Mesenchymal stem cell (in vitro differentiated cells and primary cell): ENCODE results near the gene LDB1.
A peak's percentile ranks its signal among the peaks of the same experiment; 100 is the strongest.

Experiments
- DNase-seq: peaks from one replicate; pipeline ENCODE4 v3.0.0-alpha.2; 2013
- H2AFZ ChIP-seq: one replicate; pipeline ENCODE4 v1.6.1; 2013; ENCODE audit warnings: low read depth, mild to moderate bottlenecking, control low read depth, inconsistent platforms, low read length, moderate library complexity
- H2AK5ac ChIP-seq: 2 replicates; pipeline ENCODE4 v1.6.1; 2013; ENCODE audit warnings: low read length, moderate library complexity, mild to moderate bottlenecking, inconsistent platforms; ENCODE audit not compliant: severe bottlenecking
- H2BK120ac ChIP-seq: one replicate; pipeline ENCODE4 v1.6.1; 2013; ENCODE audit warnings: low read depth, mild to moderate bottlenecking, inconsistent platforms, low read length, moderate library complexity
- H2BK12ac ChIP-seq, 2 experiments: one replicate each; pipeline ENCODE4 v1.6.1; 2013; ENCODE audit warnings: inconsistent platforms in 2 of 2, low read length in 2 of 2, mild to moderate bottlenecking in 2 of 2, moderate library complexity in 2 of 2, control low read depth in 1 of 2
- H2BK15ac ChIP-seq: one replicate; pipeline ENCODE4 v1.6.1; 2013; ENCODE audit warnings: mild to moderate bottlenecking, low read depth, inconsistent platforms; ENCODE audit not compliant: poor library complexity, severe bottlenecking
- H2BK5ac ChIP-seq: 2 replicates; pipeline ENCODE4 v1.6.1; 2013; ENCODE audit warnings: low read depth, mild to moderate bottlenecking, low read length, control low read depth, inconsistent platforms; ENCODE audit not compliant: poor library complexity, severe bottlenecking
- H3K14ac ChIP-seq, 2 experiments: one replicate each; pipeline ENCODE4 v1.6.1; 2013; ENCODE audit warnings: inconsistent platforms in 2 of 2, low read length in 2 of 2, control low read depth in 1 of 2, mild to moderate bottlenecking in 1 of 2, moderate library complexity in 1 of 2
- H3K18ac ChIP-seq, 2 experiments: one replicate each; pipeline ENCODE4 v1.6.1; 2013; ENCODE audit warnings: inconsistent platforms in 2 of 2, low read length in 2 of 2, control low read depth in 1 of 2, low read depth in 1 of 2, mild to moderate bottlenecking in 1 of 2
- H3K23ac ChIP-seq, 2 experiments: one replicate each; pipeline ENCODE4 v1.6.1; 2013; ENCODE audit warnings: inconsistent platforms in 2 of 2, low read length in 2 of 2, mild to moderate bottlenecking in 2 of 2, moderate library complexity in 2 of 2, control low read depth in 1 of 2
- H3K27ac ChIP-seq: 2 replicates; pipeline ENCODE4 v1.5.1; 2013; ENCODE audit warnings: mild to moderate bottlenecking, moderate library complexity, low read length, control low read depth, inconsistent platforms; ENCODE audit not compliant: poor library complexity, severe bottlenecking
- H3K27me3 ChIP-seq, 2 experiments: 2 replicates each; pipeline versions ENCODE4 v1.6.1 to v1.7.0; 2013; ENCODE audit warnings: low read length in 2 of 2, mild to moderate bottlenecking in 2 of 2, moderate library complexity in 2 of 2, control low read depth in 1 of 2, inconsistent platforms in 1 of 2; ENCODE audit not compliant: control insufficient read depth in 1 of 2, insufficient read depth in 1 of 2
- H3K36me3 ChIP-seq, 2 experiments: 2 replicates each; pipeline versions ENCODE4 v1.6.1 to v1.7.0; 2013; ENCODE audit warnings: low read length in 2 of 2, control low read depth in 1 of 2, inconsistent platforms in 1 of 2, low read depth in 1 of 2, mild to moderate bottlenecking in 1 of 2; ENCODE audit not compliant: insufficient read depth in 2 of 2, control insufficient read depth in 1 of 2
- H3K4ac ChIP-seq, 2 experiments: one replicate each; pipeline ENCODE4 v1.6.1; 2013; ENCODE audit warnings: inconsistent platforms in 2 of 2, low read length in 2 of 2, mild to moderate bottlenecking in 2 of 2, moderate library complexity in 2 of 2, control low read depth in 1 of 2, low read depth in 1 of 2
- H3K4me1 ChIP-seq: 2 replicates; pipeline ENCODE4 v1.6.1; 2013; ENCODE audit warnings: low read depth, low read length, control low read depth; ENCODE audit not compliant: control insufficient read depth, insufficient read depth
- H3K4me2 ChIP-seq: 2 replicates; pipeline ENCODE4 v1.6.1; 2013; ENCODE audit warnings: low read length, mild to moderate bottlenecking, inconsistent platforms; ENCODE audit not compliant: poor library complexity, severe bottlenecking
- H3K4me3 ChIP-seq, 2 experiments: 2 replicates each; pipeline versions ENCODE4 v1.5.1 to v1.7.0; 2013; ENCODE audit warnings: low read length in 2 of 2, mild to moderate bottlenecking in 2 of 2, control low read depth in 1 of 2, low read depth in 1 of 2; ENCODE audit not compliant: insufficient read depth in 1 of 2
- H3K79me1 ChIP-seq: replicated peaks from 2 replicates; pipeline ENCODE4 v1.6.1; 2013; ENCODE audit warnings: mild to moderate bottlenecking, control low read depth, low read length, inconsistent platforms; ENCODE audit not compliant: poor library complexity, severe bottlenecking
- H3K9ac ChIP-seq: 2 replicates; pipeline ENCODE4 v1.7.0; 2013; ENCODE audit warnings: mild to moderate bottlenecking, low read length, moderate library complexity
- H3K9me3 ChIP-seq: 2 replicates; pipeline ENCODE4 v1.7.0; 2013; ENCODE audit warnings: mild to moderate bottlenecking, low read length; ENCODE audit not compliant: control insufficient read depth
- H4K8ac ChIP-seq: one replicate; pipeline ENCODE4 v1.6.1; 2013; ENCODE audit warnings: inconsistent platforms, mild to moderate bottlenecking, low read length, moderate library complexity
- H4K91ac ChIP-seq: one replicate; pipeline ENCODE4 v1.6.1; 2013; ENCODE audit warnings: mild to moderate bottlenecking, low read length, inconsistent platforms
- WGBS: methylation state at CpG from one replicate; pipeline ENCODE4 v1.1.7; 2013; ENCODE audit warnings: mixed read lengths; 5-methylcytosine and 5-hydroxymethylcytosine counted together

The LDB1 gene

GRCh38 chr10:102117391-102118159 is 2.6 kb downstream of the LDB1 start:
- Histone ChIP-seq H2BK12ac (peak overlapping the region; percentile 93 to 98), H3K4me3 (peak overlapping the region; percentile 39 to 88), H4K8ac (peak overlapping the region; percentile 79), H3K4ac (peak overlapping the region; percentile 68 to 79), H3K79me1 (no peaks in the 10 kb centered on the region), H3K9me3 (no peaks in the 10 kb centered on the region), H4K91ac (peak overlapping the region; percentile 95), H2BK5ac (peak overlapping the region; percentile 71), H2BK120ac (peak overlapping the region; percentile 40), H3K9ac (peak overlapping the region; percentile 95), H3K36me3 (no peaks in the 10 kb centered on the region), H2BK15ac (peak overlapping the region; percentile 93), H3K4me2 (peak overlapping the region; percentile 62), H3K23ac (peak overlapping the region in 1 of 2 experiments; percentile 81), H2AK5ac (peak overlapping the region; percentile 86), H3K14ac (peak overlapping the region in 1 of 2 experiments; percentile 91), H3K18ac (peak overlapping the region; percentile 91 to 99), H2AFZ (no peak overlapping the region), H3K27me3 (no peaks in the 10 kb centered on the region), H3K4me1 (peaks cover 47% of the 10 kb centered on the region), H3K27ac (peak overlapping the region; percentile 98)
- DNase-seq, result peak; percentile 88
- 16% methylated on average over 12 of the region's 12 CpGs for WGBS

GRCh38 chr10:102116656-102117055 is 3.5 kb downstream of the LDB1 start:
- Histone ChIP-seq H4K8ac (no peak overlapping the region), H3K79me1 (no peaks in the 10 kb centered on the region), H2BK5ac (peak overlapping the region; percentile 5), H2BK15ac (no peak overlapping the region), H2AK5ac (peak overlapping the region; percentile 96), H2AFZ (no peak overlapping the region), H3K4me2 (peak overlapping the region; percentile 51), H3K14ac (no peak overlapping the region), H3K27ac (peak overlapping the region; percentile 98), H3K4ac (peak overlapping the region in 1 of 2 experiments; percentile 79), H3K18ac (peak overlapping the region; percentile 71 to 76), H2BK120ac (peak overlapping the region; percentile 85), H4K91ac (peak overlapping the region; percentile 95), H3K9me3 (no peaks in the 10 kb centered on the region), H3K23ac (no peak overlapping the region), H3K4me3 (peak overlapping the region in 1 of 2 experiments; percentile 88), H2BK12ac (peak overlapping the region; percentile 72 to 79), H3K36me3 (peaks cover under 1 to 5% of the 10 kb centered on the region in 2 experiments), H3K27me3 (no peaks in the 10 kb centered on the region), H3K9ac (peak overlapping the region; percentile 95), H3K4me1 (peaks cover 45% of the 10 kb centered on the region)
- DNase-seq, result no peak
- WGBS, result 86% methylated on average over 1 of the region's 1 CpG

- H2BK5ac ChIP-seq, result no peak overlapping the region
- no peaks in the 10 kb centered on the region for H3K27me3 ChIP-seq
- H3K4me3 ChIP-seq, result peak overlapping the region in 1 of 2 experiments; percentile 80
- no peak overlapping the region for H2AFZ ChIP-seq
- no peak overlapping the region for H2BK15ac ChIP-seq
- H2BK120ac ChIP-seq, result peak overlapping the region; percentile 76
- no peak overlapping the region for H3K14ac ChIP-seq
- peak overlapping the region; percentile 85 for H3K9ac ChIP-seq
- H3K23ac ChIP-seq, result no peak overlapping the region
- peak overlapping the region; percentile 53 to 95 for H3K4ac ChIP-seq
- 5% methylated on average over 3 of the region's 3 CpGs for WGBS
- no peak overlapping the region for H4K91ac ChIP-seq
- H3K9me3 ChIP-seq, result no peaks in the 10 kb centered on the region
- H3K18ac ChIP-seq, result peak overlapping the region in 1 of 2 experiments; percentile 85
- peaks cover 9 to 13% of the 10 kb centered on the region in 2 experiments for H3K36me3 ChIP-seq
- H4K8ac ChIP-seq, result no peak overlapping the region
- H3K4me2 ChIP-seq, result no peak overlapping the region
- H3K79me1 ChIP-seq, result peaks cover 5% of the 10 kb centered on the region
- H3K27ac ChIP-seq, result peak overlapping the region; percentile 69
- peak overlapping the region in 1 of 2 experiments; percentile 30 for H2BK12ac ChIP-seq
- peak; percentile 18 for DNase-seq
- H2AK5ac ChIP-seq, result peak overlapping the region; percentile 77
- H3K4me1 ChIP-seq, result peaks cover 37% of the 10 kb centered on the region
Measured at GRCh38 chr10:102115775-102116174, 4.4 kb downstream of the LDB1 start.
